Activated naive CD4-positive, alpha-beta T cell treated with anti-CD3 and anti-CD28 coated beads, Interleukin-2, amount 50 U/mL, for 24 hours (primary cell): ENCODE results near the gene GOLIM4.
"Not testable (repeated sequence)": the region's sequence is repeated elsewhere in the genome, so short reads cannot be mapped to it uniquely, and the experiment has no call there.

ENCODE experiments used
- H3K27ac Mint-ChIP-seq: one replicate; pipeline ENCODE4 v1.8.0; 2021; ENCODE audit warnings: mild to moderate bottlenecking, mixed read lengths
- H3K27me3 Mint-ChIP-seq: one replicate; pipeline ENCODE4 v1.8.0; 2021; ENCODE audit warnings: mixed read lengths
- H3K36me3 Mint-ChIP-seq: one replicate; pipeline ENCODE4 v1.8.0; 2021; ENCODE audit warnings: mixed read lengths
- H3K4me1 Mint-ChIP-seq: one replicate; pipeline ENCODE4 v1.8.0; 2021; ENCODE audit warnings: mixed read lengths
- H3K4me3 Mint-ChIP-seq: one replicate; pipeline ENCODE4 v1.8.0; 2021; ENCODE audit warnings: mild to moderate bottlenecking, mixed read lengths
- H3K9me3 Mint-ChIP-seq: one replicate; pipeline ENCODE4 v1.8.0; 2021; ENCODE audit warnings: mixed read lengths

GOLIM4 gene, protein sequence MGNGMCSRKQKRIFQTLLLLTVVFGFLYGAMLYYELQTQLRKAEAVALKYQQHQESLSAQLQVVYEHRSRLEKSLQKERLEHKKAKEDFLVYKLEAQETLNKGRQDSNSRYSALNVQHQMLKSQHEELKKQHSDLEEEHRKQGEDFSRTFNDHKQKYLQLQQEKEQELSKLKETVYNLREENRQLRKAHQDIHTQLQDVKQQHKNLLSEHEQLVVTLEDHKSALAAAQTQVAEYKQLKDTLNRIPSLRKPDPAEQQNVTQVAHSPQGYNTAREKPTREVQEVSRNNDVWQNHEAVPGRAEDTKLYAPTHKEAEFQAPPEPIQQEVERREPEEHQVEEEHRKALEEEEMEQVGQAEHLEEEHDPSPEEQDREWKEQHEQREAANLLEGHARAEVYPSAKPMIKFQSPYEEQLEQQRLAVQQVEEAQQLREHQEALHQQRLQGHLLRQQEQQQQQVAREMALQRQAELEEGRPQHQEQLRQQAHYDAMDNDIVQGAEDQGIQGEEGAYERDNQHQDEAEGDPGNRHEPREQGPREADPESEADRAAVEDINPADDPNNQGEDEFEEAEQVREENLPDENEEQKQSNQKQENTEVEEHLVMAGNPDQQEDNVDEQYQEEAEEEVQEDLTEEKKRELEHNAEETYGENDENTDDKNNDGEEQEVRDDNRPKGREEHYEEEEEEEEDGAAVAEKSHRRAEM

GRCh38 chr3:168095611-168096209 lies at the start of gene GOLIM4:
Gene GOLIM4 (minus strand): TSS chr3:168095924. CDS start chr3:168095285, 639 bp downstream.
- Mint-ChIP-seq H3K4me3 (peak within 1 kb of the TSS; percentile 79), H3K9me3 (no peaks in the 10 kb centered on the region), H3K36me3 (no peaks in the 10 kb centered on the region), H3K27me3 (peaks cover 32% of the 10 kb centered on the region), H3K27ac (no peak within 1 kb of the TSS), H3K4me1 (peaks cover 5% of the 10 kb centered on the region)

DNA sequence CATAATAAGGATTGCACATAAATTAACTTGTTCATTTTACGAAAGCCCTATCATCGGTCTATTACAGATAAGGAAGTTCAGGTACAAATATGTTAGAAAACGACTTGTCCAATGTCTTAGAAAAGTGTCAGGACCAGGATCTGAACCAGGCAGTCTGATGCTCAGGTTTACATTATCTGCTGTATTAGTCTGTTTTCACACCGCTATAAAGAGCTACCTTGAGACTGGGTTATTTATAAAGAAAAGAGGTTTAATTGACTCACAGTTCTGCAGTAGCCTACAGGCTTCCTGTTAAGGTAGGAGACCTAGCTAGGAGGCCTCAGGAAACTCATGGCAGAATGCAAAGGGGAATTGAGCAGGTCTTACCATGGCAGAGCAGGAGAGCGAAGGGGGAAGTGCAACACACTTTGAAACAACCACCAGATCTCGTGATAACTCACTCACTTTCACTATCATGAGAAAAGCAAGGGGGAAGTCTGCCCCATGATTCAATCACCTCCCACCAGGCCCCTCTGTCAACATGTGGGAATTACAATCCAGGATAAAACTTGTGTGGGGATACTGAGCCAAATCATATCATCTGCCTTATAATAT lies 45.8 kb upstream of the GOLIM4 start:
- Mint-ChIP-seq H3K27me3 (no peaks in the 10 kb centered on the region), H3K27ac (no peak overlapping the region), H3K36me3 (no peaks in the 10 kb centered on the region), H3K9me3 (no peaks in the 10 kb centered on the region), H3K4me3 (no peak overlapping the region), H3K4me1 (no peaks in the 10 kb centered on the region)

DNA sequence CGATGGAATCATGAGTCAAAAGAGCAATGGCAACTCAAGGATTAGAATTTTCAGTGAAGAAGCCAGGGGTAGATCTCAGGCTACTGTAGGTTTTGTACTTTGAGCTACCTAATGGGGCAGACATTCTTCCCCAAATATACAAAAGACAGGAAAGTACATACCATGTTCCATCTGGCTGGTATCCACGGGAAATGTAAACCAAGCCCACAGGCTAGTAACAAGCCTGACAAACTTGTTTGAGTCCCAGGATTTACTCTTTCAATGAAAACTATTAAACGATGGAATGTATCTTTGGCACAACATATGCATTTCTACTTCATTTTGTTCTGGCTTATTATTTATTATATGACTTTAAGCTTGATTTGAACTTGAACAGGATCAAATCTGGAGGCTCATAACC lies 44.2 kb upstream of the GOLIM4 start:
- no peak overlapping the region for H3K27ac Mint-ChIP-seq
- no peaks in the 10 kb centered on the region for H3K9me3 Mint-ChIP-seq
- H3K27me3 Mint-ChIP-seq, result no peaks in the 10 kb centered on the region
- no peaks in the 10 kb centered on the region for H3K4me1 Mint-ChIP-seq
- no peak overlapping the region for H3K4me3 Mint-ChIP-seq
- no peaks in the 10 kb centered on the region for H3K36me3 Mint-ChIP-seq

DNA sequence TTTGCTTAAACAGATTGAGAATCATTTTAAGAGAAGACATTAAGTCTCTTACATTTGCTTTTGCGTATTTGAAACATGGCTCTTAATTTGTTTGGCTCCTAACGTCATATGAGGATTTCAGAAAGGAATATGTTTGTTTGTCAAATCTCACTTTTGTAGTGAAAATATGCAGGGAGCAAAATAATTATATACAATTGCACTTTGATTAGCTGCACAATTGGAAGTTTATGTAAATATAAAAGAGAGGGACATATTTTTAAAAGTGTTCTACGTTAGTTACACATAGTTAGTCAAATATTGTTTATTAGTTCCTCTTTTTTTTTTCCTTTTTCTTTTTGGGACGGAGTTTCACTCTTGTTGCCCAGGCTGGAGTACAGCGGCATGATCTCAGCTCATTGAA lies 42.7 kb upstream of the GOLIM4 start:
- Mint-ChIP-seq H3K4me3 (no peak overlapping the region), H3K27ac (no peak overlapping the region), H3K9me3 (no peaks in the 10 kb centered on the region), H3K27me3 (no peaks in the 10 kb centered on the region), H3K4me1 (no peaks in the 10 kb centered on the region), H3K36me3 (no peaks in the 10 kb centered on the region)

DNA sequence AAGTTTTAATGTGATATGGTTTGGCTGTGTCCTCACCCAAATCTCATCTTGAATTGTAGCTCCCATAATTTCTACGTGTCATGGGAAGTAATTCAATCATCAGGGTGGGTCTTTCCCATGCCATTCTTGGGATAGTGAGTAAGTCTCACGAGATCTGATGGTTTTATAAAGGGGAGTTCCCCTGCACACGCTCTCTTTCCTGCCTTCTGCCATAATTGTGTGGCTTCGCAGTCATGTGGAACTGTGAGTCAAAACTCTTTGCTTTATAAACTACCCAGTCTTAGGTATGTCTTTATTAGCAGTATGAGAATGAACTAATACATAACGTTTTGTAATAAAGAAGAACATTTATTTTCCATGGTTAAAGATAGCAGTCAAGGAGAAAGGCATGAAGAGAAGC lies 39.2 kb upstream of the GOLIM4 start:
- no peaks in the 10 kb centered on the region for H3K27me3 Mint-ChIP-seq
- H3K36me3 Mint-ChIP-seq, result no peaks in the 10 kb centered on the region
- H3K27ac Mint-ChIP-seq, result no peak overlapping the region
- no peaks in the 10 kb centered on the region for H3K9me3 Mint-ChIP-seq
- H3K4me1 Mint-ChIP-seq, result no peaks in the 10 kb centered on the region
- H3K4me3 Mint-ChIP-seq, result no peak overlapping the region

DNA sequence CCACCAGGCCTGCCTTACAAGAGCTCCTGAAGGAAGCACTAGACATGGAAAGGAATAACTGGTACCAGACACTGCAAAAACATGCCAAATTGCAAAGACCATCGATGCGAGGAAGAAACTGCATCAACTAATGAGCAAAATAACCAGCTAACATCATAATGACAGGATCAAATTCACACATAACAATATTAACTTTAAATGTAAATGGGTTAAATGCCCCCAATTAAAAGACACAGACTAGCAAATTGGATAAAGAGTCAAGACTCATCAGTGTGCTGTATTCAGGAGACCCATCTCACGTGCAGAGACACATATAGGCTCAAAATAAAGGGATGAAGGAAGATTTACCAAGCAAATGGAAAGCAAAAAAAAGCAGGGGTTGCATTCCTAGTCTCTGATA lies 34.5 kb upstream of the GOLIM4 start:
- not testable (repeated sequence) for H3K4me3 Mint-ChIP-seq, H3K36me3 Mint-ChIP-seq, H3K27ac Mint-ChIP-seq, H3K4me1 Mint-ChIP-seq, H3K27me3 Mint-ChIP-seq, H3K9me3 Mint-ChIP-seq

DNA sequence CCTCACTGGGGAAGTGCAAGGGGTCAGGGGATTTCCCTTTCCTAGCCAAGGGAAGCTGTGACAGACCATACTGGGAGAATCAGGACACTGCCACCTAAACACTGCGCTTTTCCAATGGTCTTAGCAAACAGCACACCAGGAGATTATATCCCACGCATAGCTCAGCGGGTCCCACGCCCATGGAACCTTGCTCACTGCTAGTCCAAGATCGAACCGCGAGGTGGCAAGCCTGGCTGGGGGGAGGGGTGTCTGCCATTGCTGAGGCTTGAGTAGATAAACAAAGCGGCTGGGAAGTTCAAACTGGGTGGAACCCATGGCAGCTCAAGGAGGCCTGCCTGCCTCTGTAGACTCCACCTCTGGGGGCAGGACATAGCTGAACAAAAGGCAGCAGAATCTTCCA lies 32.7 kb upstream of the GOLIM4 start:
- H3K27me3 Mint-ChIP-seq, H3K4me3 Mint-ChIP-seq, H3K9me3 Mint-ChIP-seq, H3K36me3 Mint-ChIP-seq, H3K4me1 Mint-ChIP-seq, H3K27ac Mint-ChIP-seq: not testable (repeated sequence)

GRCh38 chr3:168127466-168127865 lies 31.7 kb upstream of the GOLIM4 start:
- Mint-ChIP-seq H3K27me3 (no peaks in the 10 kb centered on the region), H3K9me3 (peaks cover 7% of the 10 kb centered on the region), H3K27ac (no peak overlapping the region), H3K4me1 (no peaks in the 10 kb centered on the region), H3K36me3 (no peaks in the 10 kb centered on the region), H3K4me3 (no peak overlapping the region)

GRCh38 chr3:168124791-168125190 lies 29.1 kb upstream of the GOLIM4 start:
- Mint-ChIP-seq H3K27ac (no peak overlapping the region), H3K9me3 (peaks cover 7% of the 10 kb centered on the region), H3K4me3 (no peak overlapping the region), H3K27me3 (no peaks in the 10 kb centered on the region), H3K36me3 (no peaks in the 10 kb centered on the region), H3K4me1 (no peaks in the 10 kb centered on the region)

DNA sequence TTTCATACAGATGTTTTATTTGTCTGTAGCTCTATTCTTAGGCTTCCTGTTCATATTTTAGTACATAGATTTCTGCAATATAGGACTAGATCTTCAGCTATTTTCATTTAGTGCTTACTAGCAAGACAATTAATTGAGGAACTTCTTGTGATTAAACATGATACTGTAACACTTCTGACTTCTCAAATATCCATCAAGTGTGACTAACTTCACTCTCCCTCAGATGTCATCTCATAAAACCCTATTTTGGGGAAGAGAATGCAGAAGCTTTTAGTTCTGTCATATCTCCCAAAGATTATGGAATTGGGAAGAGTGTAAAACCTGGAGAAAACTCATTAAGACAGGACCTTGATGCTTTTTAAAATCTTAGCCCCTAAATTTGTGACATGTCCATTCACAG lies 28.6 kb upstream of the GOLIM4 start:
- Mint-ChIP-seq H3K36me3 (no peaks in the 10 kb centered on the region), H3K27me3 (no peaks in the 10 kb centered on the region), H3K9me3 (peaks cover 2% of the 10 kb centered on the region), H3K4me1 (no peaks in the 10 kb centered on the region), H3K27ac (no peak overlapping the region), H3K4me3 (no peak overlapping the region)

DNA sequence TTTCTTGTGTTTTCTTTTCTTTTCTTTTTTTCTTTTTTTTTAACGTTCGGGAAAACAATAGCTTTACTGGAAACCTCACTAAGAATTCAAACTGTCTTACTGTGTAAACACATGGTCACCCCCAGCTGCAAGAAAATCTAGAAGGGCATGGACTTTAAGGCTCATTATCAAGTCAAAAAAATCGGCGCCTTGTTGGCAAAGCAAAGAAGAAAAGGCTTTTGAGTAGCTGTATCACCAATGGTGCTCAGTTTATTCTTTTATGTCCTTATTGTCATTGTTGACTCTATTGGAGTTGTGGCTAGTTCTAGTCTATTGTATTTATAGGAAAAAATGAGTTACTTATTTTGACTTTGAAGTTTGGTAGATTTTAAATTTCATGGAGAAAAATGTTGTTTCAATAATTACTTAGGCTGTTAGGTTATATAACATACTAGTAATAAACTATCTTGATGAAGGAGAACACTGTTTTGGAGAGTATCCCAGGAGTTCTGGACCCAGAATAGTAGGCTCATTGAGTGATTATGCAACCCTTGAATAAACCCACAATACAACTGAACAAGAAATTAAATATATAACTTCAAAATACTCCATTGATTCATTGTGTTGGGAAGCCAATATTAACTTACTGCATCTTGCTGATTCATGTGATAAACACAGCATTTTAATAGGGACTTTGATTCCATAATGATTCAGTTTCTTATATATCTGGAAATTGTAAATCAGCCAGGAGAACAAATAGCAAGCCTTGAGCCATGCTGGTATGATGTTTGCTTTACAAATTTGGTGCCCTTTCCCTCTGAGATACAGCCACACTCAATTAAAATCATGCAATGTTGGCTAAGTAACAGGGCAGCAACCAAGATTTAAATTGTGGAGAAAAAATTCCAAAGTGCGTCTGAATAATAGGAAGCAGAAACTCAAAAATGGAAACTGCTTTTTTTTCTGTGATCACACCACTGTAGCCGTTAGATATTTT lies 27.8 kb upstream of the GOLIM4 start:
- peaks cover 1% of the 10 kb centered on the region for H3K27me3 Mint-ChIP-seq
- no peaks in the 10 kb centered on the region for H3K36me3 Mint-ChIP-seq
- no peak overlapping the region for H3K27ac Mint-ChIP-seq
- H3K4me3 Mint-ChIP-seq, result no peak overlapping the region
- H3K4me1 Mint-ChIP-seq, result no peaks in the 10 kb centered on the region
- H3K9me3 Mint-ChIP-seq, result no peaks in the 10 kb centered on the region

DNA sequence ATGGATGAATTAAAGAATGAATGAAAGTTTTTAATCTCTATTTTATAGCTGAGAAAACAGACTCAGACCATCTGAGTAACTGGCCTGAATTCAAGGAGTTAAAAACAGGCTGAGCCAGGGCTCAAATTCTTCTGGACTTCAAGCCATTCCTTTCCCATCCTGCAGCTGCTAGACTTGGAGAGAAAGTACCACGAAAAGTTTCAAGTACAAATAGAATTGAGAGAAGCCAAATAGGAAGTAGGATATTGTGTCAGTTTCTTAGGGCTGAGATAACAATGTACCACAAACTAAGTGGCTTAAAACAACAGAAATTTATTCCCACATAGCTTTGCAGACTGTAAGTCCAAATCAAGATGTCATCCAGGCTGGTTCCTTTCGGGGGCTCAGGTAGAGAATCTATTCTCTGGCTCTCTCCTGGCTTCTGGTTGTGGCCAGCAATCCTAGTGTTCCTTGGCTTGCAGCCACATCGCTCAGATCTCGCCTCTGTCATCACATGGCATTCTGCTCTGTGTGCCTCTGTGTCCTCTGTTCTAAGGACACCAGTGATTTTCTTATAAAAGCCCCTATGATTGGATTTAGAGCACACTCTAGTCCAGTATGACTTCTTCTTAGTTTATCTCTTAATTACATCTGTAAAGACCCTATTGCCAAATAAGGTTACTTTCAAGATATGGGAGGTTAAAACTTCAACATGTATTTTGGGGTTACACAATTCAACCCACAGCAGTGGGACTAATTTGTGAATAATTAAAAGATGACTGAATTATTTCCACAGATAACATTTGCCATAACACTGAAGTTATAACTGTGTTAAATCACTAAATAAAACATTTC lies 25.7 kb upstream of the GOLIM4 start:
- Mint-ChIP-seq H3K27ac (no peak overlapping the region), H3K36me3 (no peaks in the 10 kb centered on the region), H3K4me1 (no peaks in the 10 kb centered on the region), H3K4me3 (no peak overlapping the region), H3K9me3 (no peaks in the 10 kb centered on the region), H3K27me3 (peaks cover 1% of the 10 kb centered on the region)

DNA sequence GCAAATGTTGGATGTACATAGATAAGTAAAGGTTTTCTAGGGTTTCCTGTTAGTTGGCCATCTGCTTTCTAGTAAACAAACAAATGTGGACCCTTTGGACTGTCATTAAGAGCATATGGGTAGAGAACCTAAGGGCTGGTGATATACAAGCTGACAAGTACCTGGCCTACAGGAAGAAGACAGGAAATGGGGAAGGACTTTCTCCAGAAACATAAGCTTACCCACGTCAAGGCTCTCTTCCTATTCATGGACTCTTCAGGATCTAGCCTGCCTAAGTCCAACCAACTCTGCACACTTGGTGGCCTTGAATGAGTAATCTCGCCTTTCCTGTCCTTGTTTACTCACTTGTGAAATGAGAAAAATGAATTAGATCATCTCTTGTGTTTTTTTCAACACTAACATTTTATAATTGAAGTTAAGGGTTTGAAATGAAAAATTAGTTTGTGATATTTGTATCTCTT lies 22.2 kb upstream of the GOLIM4 start:
- Mint-ChIP-seq H3K9me3 (no peaks in the 10 kb centered on the region), H3K27ac (no peak overlapping the region), H3K36me3 (no peaks in the 10 kb centered on the region), H3K4me3 (no peak overlapping the region), H3K27me3 (peaks cover 1% of the 10 kb centered on the region), H3K4me1 (no peaks in the 10 kb centered on the region)

DNA sequence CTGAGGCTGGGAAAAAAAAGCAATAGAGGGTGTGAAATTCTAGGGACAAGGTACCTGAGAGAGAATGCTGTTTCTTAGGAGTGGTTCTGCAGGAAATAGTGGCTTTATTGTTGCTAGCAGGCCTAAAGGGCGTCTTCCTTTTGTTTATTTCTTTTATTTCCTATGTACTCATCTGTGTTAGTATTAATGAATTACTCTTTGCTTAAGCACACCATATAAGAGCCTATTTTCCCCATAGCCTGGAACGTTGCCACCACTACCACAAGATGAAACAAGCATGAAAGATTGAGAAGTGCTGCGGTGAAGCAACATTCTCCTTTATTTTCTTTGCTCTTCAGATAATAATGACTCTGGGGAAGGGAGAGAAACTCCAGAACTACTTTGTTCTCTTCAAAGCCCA lies 21.3 kb upstream of the GOLIM4 start:
- Mint-ChIP-seq H3K27me3 (peaks cover 1% of the 10 kb centered on the region), H3K4me1 (no peaks in the 10 kb centered on the region), H3K4me3 (no peak overlapping the region), H3K9me3 (no peaks in the 10 kb centered on the region), H3K27ac (no peak overlapping the region), H3K36me3 (no peaks in the 10 kb centered on the region)
